Adrenal gland (tissue), 12 donors: ENCODE results near the gene ARMC9. TPM values are rescaled to one million over a fixed set of nuclear protein-coding genes. Genes with fewer than 3 reads are reported as not detected.
A peak's percentile ranks its signal among the peaks of the same experiment; 100 is the strongest.

Source experiments
- DNase-seq, 7 donors: peaks; one replicate each; pipeline ENCODE4 v3.0.0-alpha.2; 2019 to 2020
- H3K27ac ChIP-seq, 5 donors: fragments of 200-600 bp; sonication (generic) in 4 of 5; 1 replicate in 3 of 5; 2 replicates in 2 of 5; pipeline versions ENCODE4 v1.5.1 to v1.8.0; 2016 to 2020; ENCODE audit warnings: mild to moderate bottlenecking in 1 of 5
- H3K27me3 ChIP-seq: fragments of 200-600 bp; 2 replicates; pipeline ENCODE4 v1.8.0; 2021
- H3K36me3 ChIP-seq, 2 donors: fragments of 200-600 bp; replicated peaks in 1 of 2; 1 replicate in 1 of 2; 2 replicates in 1 of 2; pipeline versions ENCODE4 v1.5.1 to v1.8.0; 2018 to 2022
- H3K4me1 ChIP-seq, 2 donors: fragments of 200-600 bp; replicated peaks in 1 of 2; 1 replicate in 1 of 2; 2 replicates in 1 of 2; pipeline versions ENCODE4 v1.5.1 to v1.8.0; 2018 to 2021
- H3K4me3 ChIP-seq, 4 donors: fragments of 200-600 bp; sonication (generic) in 3 of 4; one replicate each; pipeline ENCODE4 v1.5.1; 2016 to 2018
- H3K9me3 ChIP-seq, 3 donors: fragments of 200-600 bp; sonication (generic) in 1 of 3; replicated peaks in 1 of 3; 1 replicate in 2 of 3; 2 replicates in 1 of 3; pipeline versions ENCODE4 v1.5.1 to v1.8.0; 2016 to 2021
- POLR2A ChIP-seq, 2 donors: fragments of 450-650 bp; IDR thresholded peaks; one replicate each; pipeline ENCODE4 v1.6.1; 2017; ENCODE audit warnings: antibody characterized with exemption in 2 of 2, mild to moderate bottlenecking in 2 of 2, moderate library complexity in 1 of 2
- WGBS, 4 donors: extraction: QIAGEN DNeasy Blood & Tissue Kit in 2 of 4; methylation state at CpG; one replicate each; pipeline versions ENCODE4 v1.1.5 to v1.1.7; 2013 to 2017; 5-methylcytosine and 5-hydroxymethylcytosine counted together
- intact Hi-C, 2 donors: fragments of 100-400 bp; cut with DNase I; formaldehyde crosslinking; loops; one replicate each; pipeline versions ENCODE4 v1.14.1 to v1.15.0; 2022 to 2023
- polyA plus RNA-seq, 3 donors: library from polyadenylated mRNA; stranded (reverse); fragments of 200-250 nt in 2 of 3; fragments of 350-450 nt in 1 of 3; fragmentation: Illumina TruSeq in 1 of 3; extraction: RNeasy Lipid Tissue Mini Kit (QIAGEN cat#74804) in 1 of 3; gene quantifications; one replicate each; pipeline ENCODE4 v1.2.3, GENCODE V29; 2013 to 2014
- total RNA-seq, 9 donors: library from RNA; depleted of rRNA in 4 of 9; stranded (reverse); fragments of >200 nt in 4 of 9; fragments of 120-200 nt in 1 of 9; fragmentation: NEBNext Ultra II Directional in 1 of 9; extraction: Animal tissue kit (Norgen Biotek cat#: 25700) in 1 of 9; gene quantifications; one replicate each; pipeline versions ENCODE4 v1.1.0 to v1.2.4, GENCODE V29; 2013 to 2023
- TF ChIP-seq, protein P1 (sequence below), 6 experiments: fragments of 450-650 bp in 4 of 6; fragments of 200-600 bp in 2 of 6; sonication (generic) in 1 of 6; IDR thresholded peaks; 1 replicate in 5 of 6; 2 replicates in 1 of 6; pipeline versions ENCODE4 v1.5.1 to v1.8.0; 2016 to 2021; ENCODE audit warnings: antibody characterized with exemption in 6 of 6, mild to moderate bottlenecking in 2 of 6, moderate library complexity in 1 of 6
- donor health status: healthy with polysubstance abuse.
- donor health status: Bipolar disorder and iron deficiency.
- donor health status: DM: yes; HTN: yes; CAD: no.
- donor health status: DM: no; HTN: no; CAD: no.
- donor health status: DM: no; HTN: no; CAD: no.
- donor health status: DM: yes; HTN: yes; CAD: no.

Gene ARMC9
- total and polyA plus RNA-seq, 12 donors, result 22.0 to 109 (median 54.2) TPM

DNA sequence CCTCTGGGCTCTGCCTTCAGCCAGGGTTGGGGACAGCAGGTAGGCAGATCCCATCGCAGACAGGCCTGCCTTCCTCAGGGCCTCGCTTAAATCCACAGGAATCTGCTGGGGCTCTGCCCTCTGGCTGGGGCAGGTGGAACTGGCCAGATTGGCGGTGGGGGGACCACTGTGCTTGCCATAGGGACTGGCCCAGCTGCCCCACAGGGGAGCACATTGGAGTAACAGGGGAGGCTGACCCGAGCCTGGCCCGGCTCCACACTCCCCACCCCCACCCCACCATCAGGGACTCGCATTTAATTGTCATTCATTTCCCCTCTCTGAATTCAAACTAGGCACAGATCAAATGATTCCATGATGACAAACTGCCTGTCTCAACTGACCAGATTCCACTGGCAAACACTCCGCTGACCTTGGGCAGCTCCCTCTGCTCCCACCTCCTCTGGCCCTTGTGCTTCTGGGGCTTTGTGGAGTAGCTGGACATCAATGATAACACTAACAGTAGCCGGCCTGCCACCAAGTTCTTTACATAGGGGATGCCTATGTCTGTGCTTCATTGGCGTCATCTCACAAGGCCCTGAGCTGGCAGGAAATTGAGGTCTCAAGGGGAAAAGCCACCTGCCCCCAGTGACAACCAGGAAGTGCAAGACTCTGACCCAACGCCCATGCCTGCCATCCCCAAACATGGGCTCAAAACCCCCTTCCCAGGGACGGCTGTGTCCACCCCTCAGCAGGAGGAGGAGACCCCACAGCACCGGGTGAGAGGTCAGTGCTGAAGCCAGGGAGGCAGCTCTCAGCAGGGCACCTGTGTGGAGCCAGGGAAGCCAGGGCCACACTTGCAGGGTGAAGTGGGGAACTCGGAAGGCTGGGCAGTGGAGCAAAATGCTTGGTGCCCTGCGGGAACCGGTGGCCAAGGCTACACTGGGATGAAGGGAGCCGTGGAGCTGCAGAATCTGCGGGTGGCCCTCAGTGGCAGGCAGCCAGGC lies 195.0 kb downstream of the ARMC9 start:
- peak overlapping the region in 4 of 5 donors; percentile 2 to 56 (median 32) for H3K27ac ChIP-seq
- no peaks in the 10 kb centered on the region for H3K9me3 ChIP-seq
- TF ChIP-seq, protein P1, sequence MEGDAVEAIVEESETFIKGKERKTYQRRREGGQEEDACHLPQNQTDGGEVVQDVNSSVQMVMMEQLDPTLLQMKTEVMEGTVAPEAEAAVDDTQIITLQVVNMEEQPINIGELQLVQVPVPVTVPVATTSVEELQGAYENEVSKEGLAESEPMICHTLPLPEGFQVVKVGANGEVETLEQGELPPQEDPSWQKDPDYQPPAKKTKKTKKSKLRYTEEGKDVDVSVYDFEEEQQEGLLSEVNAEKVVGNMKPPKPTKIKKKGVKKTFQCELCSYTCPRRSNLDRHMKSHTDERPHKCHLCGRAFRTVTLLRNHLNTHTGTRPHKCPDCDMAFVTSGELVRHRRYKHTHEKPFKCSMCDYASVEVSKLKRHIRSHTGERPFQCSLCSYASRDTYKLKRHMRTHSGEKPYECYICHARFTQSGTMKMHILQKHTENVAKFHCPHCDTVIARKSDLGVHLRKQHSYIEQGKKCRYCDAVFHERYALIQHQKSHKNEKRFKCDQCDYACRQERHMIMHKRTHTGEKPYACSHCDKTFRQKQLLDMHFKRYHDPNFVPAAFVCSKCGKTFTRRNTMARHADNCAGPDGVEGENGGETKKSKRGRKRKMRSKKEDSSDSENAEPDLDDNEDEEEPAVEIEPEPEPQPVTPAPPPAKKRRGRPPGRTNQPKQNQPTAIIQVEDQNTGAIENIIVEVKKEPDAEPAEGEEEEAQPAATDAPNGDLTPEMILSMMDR (IDR thresholded peaks at IDR 0.05), result peak; percentile 14 to 50 (median 35)
- no peak for TF ChIP-seq POLR2A (IDR thresholded peaks at IDR 0.05)
- intact Hi-C loops, result loop anchor here in 1 of 2 donors (10.0 kb wide), 1 partner anchor 99 kb away; no protein-coding TSS in a partner anchor
- H3K27me3 ChIP-seq, result no peaks in the 10 kb centered on the region
- peaks cover 0 to 7% of the 10 kb centered on the region in 2 donors for H3K36me3 ChIP-seq
- no peak overlapping the region for H3K4me3 ChIP-seq
- H3K4me1 ChIP-seq, result peaks cover 12 to 15% of the 10 kb centered on the region in 2 donors
- 60 to 71% (median 68%) methylated on average over 10 to 17 of the region's 17 CpGs for WGBS, 4 donors
- DNase-seq, result peak in 5 of 7 donors; percentile 37 to 76 (median 70)

DNA sequence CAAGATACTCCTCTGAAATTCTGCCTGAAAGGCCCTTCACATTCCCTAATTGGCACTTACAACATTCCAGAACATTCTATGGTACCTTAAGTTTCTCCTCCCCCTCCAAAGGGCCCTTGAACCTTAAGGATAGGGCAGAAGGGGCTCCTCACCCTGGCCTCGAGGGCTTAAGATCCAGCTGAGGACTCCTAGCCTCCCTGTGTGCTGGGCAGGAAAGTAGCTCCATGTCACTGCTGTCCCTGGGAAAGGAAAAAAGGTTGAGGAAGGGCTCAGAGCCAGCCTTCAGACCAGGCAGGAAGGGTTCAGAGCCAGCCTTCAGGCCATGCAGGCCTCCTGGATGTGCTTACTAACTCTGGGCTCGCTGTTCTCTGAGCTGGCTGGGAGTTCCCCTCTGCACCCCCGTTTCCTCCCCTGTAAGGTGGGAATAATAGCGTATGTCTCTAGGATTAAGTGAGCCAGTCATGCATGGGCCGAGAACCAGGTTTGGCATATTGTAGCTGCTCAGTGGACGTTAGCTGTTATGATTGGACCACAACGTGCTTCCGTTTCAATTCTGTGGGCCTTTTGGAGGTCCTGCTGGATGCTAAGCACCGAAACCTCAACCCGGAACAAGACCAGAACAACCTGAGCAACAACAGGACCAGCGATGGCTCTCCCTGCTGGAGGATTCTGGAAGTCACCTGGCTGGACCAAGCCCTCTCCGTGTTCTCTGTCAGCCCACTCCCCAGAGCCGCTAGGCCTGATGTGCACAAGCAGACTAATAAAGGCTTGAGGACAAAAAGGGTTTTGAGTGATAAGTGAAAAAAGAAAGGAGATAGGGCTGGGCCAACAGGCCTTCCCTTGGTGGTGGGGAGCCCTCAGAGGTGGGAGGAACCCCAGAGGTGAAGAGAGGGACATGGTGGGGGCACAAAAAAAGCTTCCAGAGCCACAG lies 196.0 kb downstream of the ARMC9 start:
- peak in 2 of 7 donors; percentile 10 to 21 for DNase-seq
- no peaks in the 10 kb centered on the region for H3K27me3 ChIP-seq
- TF ChIP-seq, protein P1 (IDR thresholded peaks at IDR 0.05), result peak in 2 of 6 experiments; percentile 14 to 18
- TF ChIP-seq POLR2A (IDR thresholded peaks at IDR 0.05), result no peak
- H3K4me1 ChIP-seq, result peaks cover 20 to 25% of the 10 kb centered on the region in 2 donors
- intact Hi-C loops, result loop anchor here in 1 of 2 donors (5.0 to 10.0 kb wide), 2 partner anchors 100 to 172 kb away; no protein-coding TSS in a partner anchor
- peak overlapping the region in 2 of 5 donors; percentile 59 to 79 for H3K27ac ChIP-seq
- H3K9me3 ChIP-seq, result no peaks in the 10 kb centered on the region
- peak overlapping the region in 1 of 4 donors; percentile 94 for H3K4me3 ChIP-seq
- peaks cover 0 to 15% of the 10 kb centered on the region in 2 donors for H3K36me3 ChIP-seq
- WGBS, 4 donors, result 84 to 97% (median 91%) methylated on average over 12 to 13 of the region's 13 CpGs

DNA sequence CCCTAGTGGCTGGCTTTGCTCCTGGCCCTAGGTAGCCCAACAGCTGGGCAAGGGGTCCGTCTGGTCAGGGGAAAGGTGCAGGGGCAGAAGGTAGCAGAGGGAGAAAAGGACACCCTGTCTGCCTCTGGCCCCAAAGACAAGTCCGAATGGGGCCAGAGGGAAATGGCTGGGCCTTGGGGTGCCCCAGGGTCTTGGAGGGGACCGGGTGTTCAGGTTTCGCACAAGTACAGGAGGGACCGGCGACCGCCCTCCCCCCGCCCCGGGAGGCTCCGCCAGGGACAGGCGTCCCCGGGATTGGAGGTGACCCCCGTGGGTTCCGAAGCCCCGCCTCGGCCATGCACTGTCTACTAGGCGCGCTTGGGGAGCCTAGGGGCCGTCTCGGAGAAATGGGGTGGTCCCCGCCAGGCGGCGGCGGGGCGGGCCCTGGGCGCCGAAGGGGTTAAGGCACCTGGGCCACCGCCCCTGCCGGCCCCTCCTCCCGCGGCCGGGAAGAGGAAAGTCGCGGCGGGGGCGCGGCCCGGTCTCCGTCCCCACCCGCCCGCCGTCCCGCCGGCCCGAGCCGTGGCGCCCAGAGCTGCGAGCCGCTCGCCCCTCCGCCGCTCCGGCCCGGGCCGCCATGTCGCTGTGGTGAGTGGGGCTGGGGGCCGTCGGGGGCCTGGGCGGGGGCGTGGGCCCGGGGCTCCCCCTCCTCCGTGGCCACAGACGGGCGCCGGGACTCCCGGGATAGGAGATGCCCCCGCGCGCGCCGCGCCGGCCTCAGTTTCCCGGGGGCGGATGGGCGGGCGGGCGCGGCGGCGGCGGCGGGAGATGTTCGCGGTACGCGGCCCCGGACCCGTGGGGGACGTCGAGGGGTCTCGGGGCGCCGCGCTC lies 197.0 kb downstream of the ARMC9 start, which contains the start of gene B3GNT7:
Gene B3GNT7, plus strand, starts transcription at position 523 of the 870 bp plus-strand sequence. Its CDS starts 94 bp downstream, at position 617.
- TF ChIP-seq, protein P1 (IDR thresholded peaks at IDR 0.05), result no peak
- no peak for TF ChIP-seq POLR2A (IDR thresholded peaks at IDR 0.05)
- intact Hi-C loops, result loop anchor here in 1 of 2 donors (5.0 to 10.0 kb wide), 2 partner anchors 101 to 173 kb away; no protein-coding TSS in a partner anchor
- no peaks in the 10 kb centered on the region for H3K9me3 ChIP-seq
- WGBS, 4 donors, result 3 to 54% (median 7%) methylated on average over 3 to 95 of the region's 95 CpGs
- H3K4me1 ChIP-seq, result peaks cover 29 to 34% of the 10 kb centered on the region in 2 donors
- peaks cover 0 to 15% of the 10 kb centered on the region in 2 donors for H3K36me3 ChIP-seq
- peak within 1 kb of the TSS in 4 of 5 donors; percentile 55 to 79 (median 67) for H3K27ac ChIP-seq
- peak within 1 kb of the TSS in 3 of 4 donors; percentile 33 to 94 (median 79) for H3K4me3 ChIP-seq
- H3K27me3 ChIP-seq, result no peaks in the 10 kb centered on the region
- peak in 2 of 7 donors; percentile 29 to 43 for DNase-seq
